ACHN (cell line): ENCODE data around the gene AGAP1.

Experiments used
- DNase-seq: peaks from one replicate; pipeline ENCODE4 v3.0.0-alpha.2; 2015
- in situ Hi-C: cut with HindIII; loops from 2 replicates; pipeline ENCODE4 v1.10.0; 2017; ENCODE audit warnings: low sequenced_read_pairs, low pct_ligation_motif_present, low pct_unique_long_range_greater_than_20kb

Gene AGAP1

GRCh38 chr2:236173036-236173728 lies 679.3 kb downstream of the AGAP1 start:
- in situ Hi-C loops, result no loop called here
- DNase-seq, result no peak

- in situ Hi-C loops, result no loop called here
- DNase-seq, result no peak
Observed at GRCh38 chr2:236173729-236174607, 680.1 kb downstream of the AGAP1 start.

- in situ Hi-C loops, result loop anchor here (25.0 kb wide), 1 partner anchor 388 kb away; no protein-coding TSS in a partner anchor
- DNase-seq, result no peak
Observed at GRCh38 chr2:236175548-236176150, 681.8 kb downstream of the AGAP1 start.

- DNase-seq, result peak; percentile 45
- in situ Hi-C loops, result loop anchor here (25.0 kb wide), 1 partner anchor 389 kb away; no protein-coding TSS in a partner anchor
Observed at GRCh38 chr2:236176417-236176816, 682.6 kb downstream of the AGAP1 start.

GRCh38 chr2:236176951-236177350 lies 683.1 kb downstream of the AGAP1 start:
- no peak for DNase-seq
- in situ Hi-C loops, result loop anchor here (25.0 kb wide), 1 partner anchor 390 kb away; no protein-coding TSS in a partner anchor

GRCh38 chr2:236177604-236177966 lies 683.7 kb downstream of the AGAP1 start:
- no peak for DNase-seq
- in situ Hi-C loops, result loop anchor here (25.0 kb wide), 1 partner anchor 390 kb away; no protein-coding TSS in a partner anchor

- peak; percentile 90 for DNase-seq
Observed at GRCh38 chr2:236177967-236178889, 684.4 kb downstream of the AGAP1 start.

GRCh38 chr2:236178890-236179235 lies 685.0 kb downstream of the AGAP1 start:
- in situ Hi-C loops, result loop anchor here (25.0 kb wide), 1 partner anchor 392 kb away; no protein-coding TSS in a partner anchor

More at GRCh38 chr2:236177967-236178889, 684.4 kb downstream of the AGAP1 start:
- in situ Hi-C loops, result loop anchor here (25.0 kb wide), 1 partner anchor 391 kb away; no protein-coding TSS in a partner anchor

GRCh38 chr2:236179236-236180075 lies 685.6 kb downstream of the AGAP1 start:
- in situ Hi-C loops, result loop anchor here (25.0 kb wide), 1 partner anchor 392 kb away; no protein-coding TSS in a partner anchor
- peak; percentile 67 for DNase-seq

More at GRCh38 chr2:236178890-236179235, 685.0 kb downstream of the AGAP1 start:
- peak; percentile 56 for DNase-seq

- in situ Hi-C loops, result loop anchor here (25.0 kb wide), 1 partner anchor 393 kb away; no protein-coding TSS in a partner anchor
- DNase-seq, result peak; percentile 88
Observed at GRCh38 chr2:236180076-236180816, 686.4 kb downstream of the AGAP1 start.

GRCh38 chr2:236180831-236181453 lies 687.1 kb downstream of the AGAP1 start:
- peak; percentile 88 for DNase-seq
- in situ Hi-C loops, result loop anchor here (25.0 kb wide), 1 partner anchor 394 kb away; no protein-coding TSS in a partner anchor
